Measurements from ENCODE around the gene RAET1E.
"Not testable (repeated sequence)": the region's sequence is repeated elsewhere in the genome, so short reads cannot be mapped to it uniquely, and the experiment has no call there.

Gene RAET1E

DNA sequence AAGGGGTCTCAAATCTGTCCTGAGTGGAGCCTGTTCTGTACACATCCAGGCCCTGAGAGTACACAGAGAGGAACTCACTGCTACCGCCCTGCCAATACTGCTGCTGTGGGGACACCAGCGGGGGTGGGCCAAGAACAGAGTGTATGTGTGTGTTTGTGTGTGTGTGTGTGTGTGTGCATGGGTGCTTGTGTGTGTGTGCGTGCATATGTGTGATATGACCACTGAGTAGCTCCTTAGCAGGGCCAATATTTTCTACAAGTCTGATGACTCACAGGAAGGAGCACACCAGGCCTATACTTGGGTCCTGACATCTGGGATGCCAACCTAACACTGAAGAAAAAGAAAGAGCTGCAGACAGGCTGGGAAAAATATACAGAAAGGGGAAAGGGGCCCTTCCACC, 1.4 kb downstream of the RAET1E start:
- in situ Hi-C loops (cut with HindIII; ENCODE audit: low sequenced_read_pairs): no loop called here

DNA sequence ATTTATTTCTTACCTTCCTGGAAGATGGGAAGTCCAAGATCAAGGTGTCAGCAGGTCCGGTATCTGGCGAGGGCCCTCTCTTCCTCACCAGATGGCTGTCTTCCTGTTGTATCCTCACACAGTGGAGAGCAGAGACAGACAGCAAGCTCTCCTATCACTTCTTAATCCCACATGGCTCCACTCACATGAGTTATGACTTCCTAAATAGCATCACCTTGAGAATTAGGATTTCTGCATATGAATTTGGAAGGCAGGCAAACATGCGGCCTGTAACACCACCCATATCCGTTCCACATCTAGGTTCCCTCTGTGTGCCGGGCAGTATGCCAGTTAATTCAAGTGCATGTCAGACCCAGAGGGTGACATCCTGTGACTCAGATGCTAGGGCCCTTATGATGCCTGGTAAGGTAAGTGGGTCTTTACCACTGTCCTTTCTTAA, 2.1 kb downstream of the RAET1E start:
- peak; percentile 43 for DNase-seq (ENCODE audit: low read depth)
- in situ Hi-C loops (cut with HindIII; ENCODE audit: low sequenced_read_pairs): no loop called here
- H3K4me3 ChIP-seq (ENCODE audit: low read depth, low read length): no peak overlapping the region
- TF ChIP-seq, protein P1, sequence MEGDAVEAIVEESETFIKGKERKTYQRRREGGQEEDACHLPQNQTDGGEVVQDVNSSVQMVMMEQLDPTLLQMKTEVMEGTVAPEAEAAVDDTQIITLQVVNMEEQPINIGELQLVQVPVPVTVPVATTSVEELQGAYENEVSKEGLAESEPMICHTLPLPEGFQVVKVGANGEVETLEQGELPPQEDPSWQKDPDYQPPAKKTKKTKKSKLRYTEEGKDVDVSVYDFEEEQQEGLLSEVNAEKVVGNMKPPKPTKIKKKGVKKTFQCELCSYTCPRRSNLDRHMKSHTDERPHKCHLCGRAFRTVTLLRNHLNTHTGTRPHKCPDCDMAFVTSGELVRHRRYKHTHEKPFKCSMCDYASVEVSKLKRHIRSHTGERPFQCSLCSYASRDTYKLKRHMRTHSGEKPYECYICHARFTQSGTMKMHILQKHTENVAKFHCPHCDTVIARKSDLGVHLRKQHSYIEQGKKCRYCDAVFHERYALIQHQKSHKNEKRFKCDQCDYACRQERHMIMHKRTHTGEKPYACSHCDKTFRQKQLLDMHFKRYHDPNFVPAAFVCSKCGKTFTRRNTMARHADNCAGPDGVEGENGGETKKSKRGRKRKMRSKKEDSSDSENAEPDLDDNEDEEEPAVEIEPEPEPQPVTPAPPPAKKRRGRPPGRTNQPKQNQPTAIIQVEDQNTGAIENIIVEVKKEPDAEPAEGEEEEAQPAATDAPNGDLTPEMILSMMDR (IDR thresholded peaks at IDR 0.05; ENCODE audit: low read depth, low read length, missing control alignments): no peak

More for the DNA sequence above, 1.4 kb downstream of the RAET1E start:
- no peak for DNase-seq (ENCODE audit: low read depth)
- TF ChIP-seq, protein P1 (IDR thresholded peaks at IDR 0.05; ENCODE audit: low read depth, low read length, missing control alignments): no peak
- no peak overlapping the region for H3K4me3 ChIP-seq (ENCODE audit: low read depth, low read length)

DNA sequence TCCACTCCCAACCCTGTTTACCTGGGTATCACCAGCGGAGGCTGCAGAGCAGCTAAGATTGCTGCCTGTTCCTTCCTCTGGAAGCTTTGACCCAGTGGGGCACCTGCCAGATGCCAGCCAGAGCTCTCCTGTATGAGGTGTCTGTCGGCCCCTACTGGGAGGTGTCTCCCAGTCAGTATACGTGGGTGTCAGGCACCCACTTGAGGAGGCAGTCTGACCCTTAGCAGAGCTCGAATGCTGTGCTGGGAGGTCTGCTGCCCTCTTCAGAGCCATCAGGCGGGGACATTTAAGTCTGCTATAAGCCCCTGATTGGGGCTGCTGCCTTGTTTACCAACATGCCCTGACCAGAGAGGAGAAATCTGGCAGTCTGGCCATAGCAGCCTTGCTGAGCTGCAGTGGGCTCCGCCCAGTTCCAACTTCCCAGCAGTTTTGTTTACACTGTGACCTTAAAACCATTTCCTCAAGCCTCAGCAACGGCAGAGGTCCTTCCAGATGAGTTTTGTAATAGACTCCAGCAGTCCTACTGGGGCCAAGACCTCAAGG, 2.8 kb downstream of the RAET1E start:
- no peak overlapping the region for H3K4me3 ChIP-seq (ENCODE audit: low read depth, low read length)
- TF ChIP-seq, protein P1 (IDR thresholded peaks at IDR 0.05; ENCODE audit: low read depth, low read length, missing control alignments): no peak
- DNase-seq (ENCODE audit: low read depth): peak; percentile 11
- in situ Hi-C loops (cut with HindIII; ENCODE audit: low sequenced_read_pairs): no loop called here

DNA sequence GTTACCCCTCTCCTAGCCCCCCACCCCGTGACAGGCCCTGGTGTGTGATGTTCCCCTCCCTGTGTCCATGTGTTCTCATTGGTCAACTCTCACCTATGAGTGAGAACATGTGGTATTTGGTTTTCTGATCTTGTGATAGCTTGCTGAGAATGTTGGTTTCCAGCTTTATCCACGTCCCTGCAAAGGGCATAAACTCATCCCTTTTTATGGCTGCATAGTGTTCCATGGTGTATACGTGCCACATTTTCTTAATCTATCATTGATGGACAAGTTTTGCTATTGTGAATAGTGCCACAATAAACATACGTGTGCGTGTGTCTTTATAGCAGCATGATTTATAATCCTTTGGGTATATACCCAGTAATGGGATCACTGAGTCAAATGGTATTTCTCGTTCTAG, 6.0 kb downstream of the RAET1E start:
- in situ Hi-C loops (cut with HindIII; ENCODE audit: low sequenced_read_pairs); H3K4me3 ChIP-seq (ENCODE audit: low read depth, low read length); DNase-seq (ENCODE audit: low read depth): not testable (repeated sequence)

DNA sequence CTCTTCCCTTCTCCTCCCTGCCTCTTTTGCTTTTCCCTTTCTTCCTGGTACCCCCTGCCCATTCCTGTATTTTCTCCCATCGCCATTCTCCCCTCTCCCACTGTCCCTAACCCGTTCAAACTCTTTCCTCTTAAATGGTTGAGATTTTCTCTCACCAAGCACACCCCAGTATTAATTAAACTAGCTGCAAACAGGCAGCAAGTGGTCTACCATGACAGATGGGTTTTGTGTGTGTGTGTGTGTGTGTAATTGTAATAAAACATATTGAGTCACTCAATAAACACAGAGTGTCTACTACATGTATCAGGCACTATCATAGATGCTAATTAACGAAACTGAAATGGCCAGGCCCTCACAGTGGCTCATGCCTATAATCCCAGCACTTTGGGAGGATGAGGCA, 6.7 kb downstream of the RAET1E start:
- no peak overlapping the region for H3K4me3 ChIP-seq (ENCODE audit: low read depth, low read length)
- in situ Hi-C loops (cut with HindIII; ENCODE audit: low sequenced_read_pairs): no loop called here
- TF ChIP-seq, protein P1 (IDR thresholded peaks at IDR 0.05; ENCODE audit: low read depth, low read length, missing control alignments): no peak
- DNase-seq (ENCODE audit: low read depth): no peak

DNA sequence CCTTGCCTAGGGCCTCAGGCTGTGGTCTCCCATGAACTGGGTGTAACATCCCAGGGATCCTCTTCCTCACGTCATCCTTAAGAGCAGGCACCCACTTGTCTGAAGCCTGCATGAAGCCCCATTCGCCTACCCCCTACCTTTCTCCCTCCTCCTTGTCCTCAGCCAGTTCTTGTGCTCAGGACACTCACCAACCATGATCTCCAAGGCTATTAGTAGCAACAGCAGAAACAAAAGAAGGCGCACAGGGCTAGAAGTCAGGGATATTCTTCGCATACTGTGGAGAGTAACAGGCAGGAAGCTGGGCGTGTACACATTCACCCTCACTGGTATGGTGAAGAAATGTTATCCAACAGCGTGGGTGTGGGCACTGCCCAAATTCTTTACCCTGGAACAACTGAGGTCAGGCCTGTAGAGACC, 7.3 kb downstream of the RAET1E start:
- no peak overlapping the region for H3K4me3 ChIP-seq (ENCODE audit: low read depth, low read length)
- DNase-seq (ENCODE audit: low read depth): no peak
- in situ Hi-C loops (cut with HindIII; ENCODE audit: low sequenced_read_pairs): no loop called here
- TF ChIP-seq, protein P1 (IDR thresholded peaks at IDR 0.05; ENCODE audit: low read depth, low read length, missing control alignments): no peak

DNA sequence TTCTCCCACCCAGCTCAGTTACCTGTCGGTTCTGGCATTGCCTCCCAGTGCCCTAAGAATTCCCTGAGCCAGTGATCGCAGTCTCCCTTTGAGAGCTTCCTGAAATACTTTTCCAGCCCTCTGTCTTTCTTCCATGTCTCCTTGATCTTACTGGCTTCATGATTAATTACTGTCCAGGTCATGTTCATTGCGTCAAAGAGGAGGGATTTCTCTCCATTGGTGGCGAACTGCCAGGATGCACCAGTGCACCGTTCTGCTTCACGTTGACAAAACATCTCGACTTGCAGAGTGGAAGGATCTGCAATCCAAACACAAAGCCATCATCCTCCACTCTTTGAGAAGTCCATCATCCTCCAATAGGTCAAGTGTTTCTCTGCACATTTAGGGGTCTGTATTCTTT, 8.6 kb downstream of the RAET1E start:
- no peak overlapping the region for H3K4me3 ChIP-seq (ENCODE audit: low read depth, low read length)
- in situ Hi-C loops (cut with HindIII; ENCODE audit: low sequenced_read_pairs): no loop called here
- TF ChIP-seq, protein P1 (IDR thresholded peaks at IDR 0.05; ENCODE audit: low read depth, low read length, missing control alignments): no peak
- DNase-seq (ENCODE audit: low read depth): no peak
